NCI-H1417 (cell line): Measurements from ENCODE around the gene EXOC3.

Experiments used
- DNase-seq, 3 experiments: peaks; one replicate each; lab custom pipeline; 2025; lab: John Stamatoyannopoulos, UW

Gene EXOC3

GRCh38 chr5:457195-457961 lies 14.4 kb downstream of the EXOC3 start:
- no peak for DNase-seq

- no peak for DNase-seq
Measured at GRCh38 chr5:458547-459353, 15.8 kb downstream of the EXOC3 start.

- DNase-seq: no peak
Measured at GRCh38 chr5:459562-460272, 16.7 kb downstream of the EXOC3 start.

GRCh38 chr5:460273-460625 lies 17.3 kb downstream of the EXOC3 start:
- DNase-seq: no peak

- DNase-seq: no peak
Measured at GRCh38 chr5:462051-462481, 19.1 kb downstream of the EXOC3 start.

GRCh38 chr5:463301-463700 lies 20.3 kb downstream of the EXOC3 start:
- no peak for DNase-seq

- DNase-seq: no peak
Measured at GRCh38 chr5:463952-464351, 21.0 kb downstream of the EXOC3 start.

GRCh38 chr5:464446-464842 lies 21.5 kb downstream of the EXOC3 start:
- DNase-seq: no peak

- no peak for DNase-seq
Measured at GRCh38 chr5:464843-465590, 22.0 kb downstream of the EXOC3 start.

GRCh38 chr5:465591-466403 lies 22.8 kb downstream of the EXOC3 start:
- DNase-seq: no peak

- no peak for DNase-seq
Measured at GRCh38 chr5:466661-467310, 23.8 kb downstream of the EXOC3 start.

GRCh38 chr5:468401-468800 lies 25.4 kb downstream of the EXOC3 start:
- DNase-seq: no peak

- DNase-seq: no peak
Measured at GRCh38 chr5:469752-470483, 26.9 kb downstream of the EXOC3 start.

- peak in 1 of 3 experiments; percentile 30 for DNase-seq
Measured at GRCh38 chr5:470961-471749, 28.2 kb downstream of the EXOC3 start.

- peak in 1 of 3 experiments; percentile 62 for DNase-seq
Measured at GRCh38 chr5:471750-472058, 28.7 kb downstream of the EXOC3 start.

- DNase-seq: peak in 2 of 3 experiments; percentile 82 to 85
Measured at GRCh38 chr5:472076-472655, 29.2 kb downstream of the EXOC3 start.

- peak; percentile 91 to 95 (median 94) for DNase-seq
Measured at GRCh38 chr5:472656-473550, 29.9 kb downstream of the EXOC3 start.
